IPS-NIHi7 (cell line): ENCODE measurements around the gene STAG3.
"Not testable (repeated sequence)": the region's sequence is repeated elsewhere in the genome, so short reads cannot be mapped to it uniquely, and the experiment has no call there.

Experiments used
- DNase-seq: peaks from one replicate; pipeline ENCODE4 v3.0.0; 2012; ENCODE audit warnings: mixed read lengths; ENCODE audit errors: extremely low spot score

Gene STAG3

GRCh38 chr7:100246121-100246864 is 68.6 kb downstream of the STAG3 start:
- DNase-seq: not testable (repeated sequence)

- not testable (repeated sequence) for DNase-seq
Observed at GRCh38 chr7:100246865-100247137, 69.1 kb downstream of the STAG3 start.

- DNase-seq: peak; percentile 91
Observed at GRCh38 chr7:100247152-100247757, 69.5 kb downstream of the STAG3 start.

GRCh38 chr7:100248483-100248882 is 70.8 kb downstream of the STAG3 start:
- DNase-seq: no peak

GRCh38 chr7:100257017-100257416 is 79.3 kb downstream of the STAG3 start:
- no peak for DNase-seq

GRCh38 chr7:100259984-100260383 is 82.3 kb downstream of the STAG3 start:
- not testable (repeated sequence) for DNase-seq

GRCh38 chr7:100262896-100263295 is 85.2 kb downstream of the STAG3 start:
- DNase-seq: not testable (repeated sequence)
